CD4-positive, alpha-beta T cell treated with Interleukin-15 for 4 hours (primary cell): ENCODE data around the gene ATN1.

Source experiments
- DNase-seq: peaks from one replicate; pipeline ENCODE4 v3.0.0-alpha.2; 2020; ENCODE audit warnings: low spot score

Gene ATN1

GRCh38 chr12:6944381-6945186 lies 16.8 kb downstream of the ATN1 start:
- DNase-seq, result peak; percentile 90

GRCh38 chr12:6945613-6946012 lies 17.9 kb downstream of the ATN1 start:
- no peak for DNase-seq

- peak; percentile 58 for DNase-seq
Measured at GRCh38 chr12:6946033-6946919, 18.5 kb downstream of the ATN1 start.

GRCh38 chr12:6946920-6947374 lies 19.2 kb downstream of the ATN1 start:
- no peak for DNase-seq

- DNase-seq, result no peak
Measured at GRCh38 chr12:6947615-6948014, 19.9 kb downstream of the ATN1 start.

- peak; percentile 50 for DNase-seq
Measured at GRCh38 chr12:6948873-6949594, 21.3 kb downstream of the ATN1 start.

GRCh38 chr12:6950401-6950801 lies 22.6 kb downstream of the ATN1 start:
- DNase-seq, result peak; percentile 41

GRCh38 chr12:6950811-6951540 lies 23.2 kb downstream of the ATN1 start, which contains the start of gene PTPN6:
TSS of gene PTPN6 (plus strand) at chr12:6951356. CDS start at chr12:6951513, 157 bp downstream.
- DNase-seq, result peak; percentile 59

- DNase-seq, result no peak
Measured at GRCh38 chr12:6951551-6952120, 23.9 kb downstream of the ATN1 start.

GRCh38 chr12:6952121-6952862 lies 24.5 kb downstream of the ATN1 start:
- DNase-seq, result no peak

GRCh38 chr12:6952863-6953441 lies 25.2 kb downstream of the ATN1 start:
- DNase-seq, result no peak

GRCh38 chr12:6953442-6954315 lies 25.9 kb downstream of the ATN1 start:
- DNase-seq, result peak; percentile 82

GRCh38 chr12:6954316-6955107 lies 26.8 kb downstream of the ATN1 start:
- no peak for DNase-seq

GRCh38 chr12:6955108-6956020 lies 27.6 kb downstream of the ATN1 start:
- DNase-seq, result no peak

- DNase-seq, result no peak
Measured at GRCh38 chr12:6956021-6956727, 28.4 kb downstream of the ATN1 start.

GRCh38 chr12:6957151-6957701 lies 29.5 kb downstream of the ATN1 start:
- DNase-seq, result peak; percentile 47
